Fibroblast of lung (primary cell): Measurements from ENCODE around the gene CFAP70.

Experiments used
- CTCF ChIP-seq, 2 donors: IDR thresholded peaks in 1 of 2; conservative IDR thresholded peaks in 1 of 2; 1 replicate in 1 of 2; 2 replicates in 1 of 2; pipeline ENCODE4 v1.5.1; 2011 to 2012; ENCODE audit warnings: low read length in 2 of 2, control low read depth in 1 of 2, inconsistent platforms in 1 of 2, low read depth in 1 of 2, mild to moderate bottlenecking in 1 of 2
- EZH2 ChIP-seq: IDR thresholded peaks from 2 replicates; pipeline ENCODE4 v1.5.1; 2012; ENCODE audit warnings: low read length, control low read depth, mild to moderate bottlenecking; ENCODE audit errors: missing control alignments

- no peak for TF ChIP-seq CTCF (conservative IDR thresholded peaks at IDR 0.05 in 1 of 2, IDR thresholded peaks at IDR 0.05 in 1 of 2; ENCODE audit: low read depth in 1 of 2, low read length in 2 of 2)
- TF ChIP-seq EZH2 = no peak
These were observed 147.4 kb downstream of the CFAP70 start for GRCh38 chr10:73211106-73211811.
